H9 (cell line): ENCODE measurements around the gene WASF3. TPM values are rescaled to one million over a fixed set of nuclear protein-coding genes. Genes with fewer than 3 reads are reported as not detected.

Source experiments
- DNase-seq: peaks from one replicate; pipeline ENCODE4 v3.0.0-alpha.2; 2017
- H2AFZ ChIP-seq: one replicate; pipeline ENCODE4 v1.6.1; 2013; ENCODE audit warnings: mild to moderate bottlenecking, low read length, control low read depth, moderate library complexity
- H2AK5ac ChIP-seq: 2 replicates; pipeline ENCODE4 v1.6.1; 2013; ENCODE audit warnings: low read length, control low read depth, mixed read lengths; ENCODE audit not compliant: insufficient read length
- H2BK120ac ChIP-seq: one replicate; pipeline ENCODE4 v1.6.1; 2013; ENCODE audit warnings: low read depth, mild to moderate bottlenecking, low read length, control low read depth, inconsistent platforms; ENCODE audit not compliant: poor library complexity, severe bottlenecking
- H2BK12ac ChIP-seq: 2 replicates; pipeline ENCODE4 v1.6.1; 2013; ENCODE audit warnings: low read length, control low read depth, mixed read lengths, low read depth; ENCODE audit not compliant: insufficient read length
- H2BK15ac ChIP-seq: 2 replicates; pipeline ENCODE4 v1.6.1; 2013; ENCODE audit warnings: low read depth, low read length, control low read depth
- H2BK20ac ChIP-seq: one replicate; pipeline ENCODE4 v1.6.1; 2013; ENCODE audit warnings: low read depth, mild to moderate bottlenecking, low read length, control low read depth, inconsistent platforms; ENCODE audit not compliant: poor library complexity, severe bottlenecking
- H2BK5ac ChIP-seq: 2 replicates; pipeline ENCODE4 v1.6.1; 2013; ENCODE audit warnings: low read length, control low read depth, mixed read lengths; ENCODE audit not compliant: insufficient read length
- H3K14ac ChIP-seq: 2 replicates; pipeline ENCODE4 v1.6.1; 2013; ENCODE audit warnings: low read length, control low read depth; ENCODE audit not compliant: insufficient read depth
- H3K18ac ChIP-seq: 2 replicates; pipeline ENCODE4 v1.6.1; 2013; ENCODE audit warnings: low read depth, mild to moderate bottlenecking, mixed read lengths, low read length, control low read depth; ENCODE audit not compliant: insufficient read length
- H3K23ac ChIP-seq: 2 replicates; pipeline ENCODE4 v1.6.1; 2013; ENCODE audit warnings: low read length, control low read depth, mixed read lengths, low read depth; ENCODE audit not compliant: insufficient read length
- H3K23me2 ChIP-seq: 2 replicates; pipeline ENCODE4 v1.6.1; 2013; ENCODE audit warnings: low read depth, mild to moderate bottlenecking, mixed read lengths, low read length, control low read depth; ENCODE audit not compliant: insufficient read length, poor library complexity, severe bottlenecking
- H3K27ac ChIP-seq: 2 replicates; pipeline ENCODE4 v1.5.1; 2013; ENCODE audit warnings: low read length, control low read depth, mixed read lengths, low read depth; ENCODE audit not compliant: insufficient read length
- H3K27me3 ChIP-seq: 2 replicates; pipeline ENCODE4 v1.6.1; 2013; ENCODE audit warnings: low read length, control low read depth, inconsistent platforms; ENCODE audit not compliant: insufficient read depth
- H3K4ac ChIP-seq: 2 replicates; pipeline ENCODE4 v1.6.1; 2013; ENCODE audit warnings: low read depth, mild to moderate bottlenecking, control low read depth, inconsistent platforms, low read length, moderate library complexity
- H3K4me1 ChIP-seq: 2 replicates; pipeline ENCODE4 v1.6.1; 2013; ENCODE audit warnings: low read length, control low read depth, inconsistent platforms; ENCODE audit not compliant: insufficient read depth
- H3K4me2 ChIP-seq: 2 replicates; pipeline ENCODE4 v1.6.1; 2013; ENCODE audit warnings: low read length, control low read depth, mixed read lengths; ENCODE audit not compliant: insufficient read length, insufficient read depth
- H3K56ac ChIP-seq: 2 replicates; pipeline ENCODE4 v1.6.1; 2013; ENCODE audit warnings: low read depth, mild to moderate bottlenecking, mixed read lengths, low read length, control low read depth; ENCODE audit not compliant: insufficient read length
- H3K79me1 ChIP-seq: 2 replicates; pipeline ENCODE4 v1.6.1; 2013; ENCODE audit warnings: low read depth, mild to moderate bottlenecking, moderate library complexity, low read length, control low read depth, inconsistent platforms; ENCODE audit not compliant: insufficient read depth, poor library complexity, severe bottlenecking
- H3K79me2 ChIP-seq: 2 replicates; pipeline ENCODE4 v1.6.1; 2013; ENCODE audit warnings: low read length, control low read depth, inconsistent platforms; ENCODE audit not compliant: insufficient read depth
- H3K9ac ChIP-seq: 2 replicates; pipeline ENCODE4 v1.6.1; 2013; ENCODE audit warnings: low read length, control low read depth, mixed read lengths; ENCODE audit not compliant: insufficient read length; ENCODE audit errors: extremely low read depth
- H3K9me3 ChIP-seq: one replicate; pipeline ENCODE4 v1.6.1; 2013; ENCODE audit warnings: low read depth, low read length, inconsistent platforms; ENCODE audit not compliant: control insufficient read depth
- H3T11ph ChIP-seq: one replicate; pipeline ENCODE4 v1.6.1; 2013; ENCODE audit warnings: mild to moderate bottlenecking, low read length, control low read depth, inconsistent platforms
- H4K20me1 ChIP-seq: one replicate; pipeline ENCODE4 v1.6.1; 2013; ENCODE audit not compliant: control insufficient read depth, insufficient read length, insufficient read depth
- H4K5ac ChIP-seq: 2 replicates; pipeline ENCODE4 v1.6.1; 2013; ENCODE audit warnings: low read depth, mild to moderate bottlenecking, mixed read lengths, low read length, control low read depth; ENCODE audit not compliant: insufficient read length
- H4K8ac ChIP-seq: replicated peaks from 2 replicates; pipeline ENCODE4 v1.6.1; 2013; ENCODE audit warnings: low read length, control low read depth, mixed read lengths, low read depth; ENCODE audit not compliant: insufficient read length
- H4K91ac ChIP-seq: 2 replicates; pipeline ENCODE4 v1.6.1; 2013; ENCODE audit warnings: low read depth, mild to moderate bottlenecking, moderate library complexity, mixed read lengths, low read length, control low read depth; ENCODE audit not compliant: insufficient read length
- H3K27ac Mint-ChIP-seq, 3 experiments: 2 replicates in 2 of 3; 3 replicates in 1 of 3; pipeline ENCODE4 v1.8.0; 2020 to 2021; ENCODE audit warnings: mixed read lengths in 3 of 3, mild to moderate bottlenecking in 1 of 3, moderate library complexity in 1 of 3
- H3K27me3 Mint-ChIP-seq: 2 replicates; pipeline ENCODE4 v1.8.0; 2021; ENCODE audit warnings: low read depth, mild to moderate bottlenecking, moderate library complexity, mixed read lengths
- H3K36me3 Mint-ChIP-seq, 3 experiments: 2 replicates in 2 of 3; 3 replicates in 1 of 3; pipeline ENCODE4 v1.8.0; 2020 to 2021; ENCODE audit warnings: low read depth in 3 of 3, mixed read lengths in 3 of 3; ENCODE audit not compliant: insufficient read depth in 1 of 3
- H3K4me1 Mint-ChIP-seq, 2 experiments: 2 replicates each; pipeline ENCODE4 v1.8.0; 2020; ENCODE audit warnings: mixed read lengths in 2 of 2
- H3K4me3 Mint-ChIP-seq, 2 experiments: 2 replicates in 1 of 2; 3 replicates in 1 of 2; pipeline ENCODE4 v1.8.0; 2020 to 2021; ENCODE audit warnings: mild to moderate bottlenecking in 2 of 2, mixed read lengths in 2 of 2, moderate library complexity in 1 of 2
- H3K9me3 Mint-ChIP-seq, 2 experiments: 2 replicates in 1 of 2; 3 replicates in 1 of 2; pipeline ENCODE4 v1.8.0; 2020; ENCODE audit warnings: mild to moderate bottlenecking in 2 of 2, mixed read lengths in 2 of 2, moderate library complexity in 1 of 2
- WGBS: extraction: QIAGEN DNeasy Blood & Tissue Kit; methylation state at CpG from one replicate; pipeline ENCODE4 v1.1.7; 2013; ENCODE audit warnings: missing lambda C conversion rate, low lambda C conversion rate, mixed read lengths; ENCODE audit not compliant: insufficient read length; ENCODE audit errors: extremely low coverage; 5-methylcytosine and 5-hydroxymethylcytosine counted together
- total RNA-seq: library from RNA; stranded (reverse); gene quantifications from 2 replicates; pipeline ENCODE4 v1.2.1, GENCODE V29; 2021
- TF ChIP-seq, protein P1 (sequence below): fragments of 200-600 bp; sonication (generic); conservative IDR thresholded peaks from 3 replicates; pipeline ENCODE4 v1.8.0; 2021; ENCODE audit warnings: antibody characterized with exemption, mild to moderate bottlenecking

Gene WASF3
- total RNA-seq, 1 experiment from 2014 or later = 22.2 TPM

GRCh38 chr13:26538363-26539317 is 18.8 kb upstream of the WASF3 start:
- no peak for DNase-seq
- no peak overlapping the region for H2BK5ac ChIP-seq
- H3K79me2 ChIP-seq = no peaks in the 10 kb centered on the region
- no peak overlapping the region for H3K27ac ChIP-seq
- Mint-ChIP-seq H3K9me3 (no peaks in the 10 kb centered on the region), H3K4me3 (no peak overlapping the region; a peak in 1 of 5 replicates), H3K27ac (no peak overlapping the region), H3K36me3 (no peaks in the 10 kb centered on the region), H3K4me1 (no peaks in the 10 kb centered on the region), H3K27me3 (peaks cover 7% of the 10 kb centered on the region)
- H2BK20ac ChIP-seq = no peak overlapping the region
- H3K4me2 ChIP-seq = no peak overlapping the region
- H4K91ac ChIP-seq = no peak overlapping the region
- H3K14ac ChIP-seq = no peak overlapping the region
- no peaks in the 10 kb centered on the region for H3K4me1 ChIP-seq
- H4K20me1 ChIP-seq = no peaks in the 10 kb centered on the region
- H3K4ac ChIP-seq = no peak overlapping the region
- no peaks in the 10 kb centered on the region for H3K23me2 ChIP-seq
- H4K5ac ChIP-seq = no peak overlapping the region
- H4K8ac ChIP-seq = no peak overlapping the region
- no peak overlapping the region for H2BK120ac ChIP-seq
- no peak overlapping the region for H2AFZ ChIP-seq
- no peak overlapping the region for H2BK15ac ChIP-seq
- no peak overlapping the region for H3T11ph ChIP-seq
- no peak overlapping the region for H2AK5ac ChIP-seq
- no peak overlapping the region for H3K56ac ChIP-seq
- no peaks in the 10 kb centered on the region for H3K79me1 ChIP-seq
- WGBS = no CpG with 5 or more reads among the region's 10 CpGs
- H3K27me3 ChIP-seq = no peaks in the 10 kb centered on the region
- no peak overlapping the region for H3K9ac ChIP-seq
- no peak overlapping the region for H2BK12ac ChIP-seq
- no peak overlapping the region for H3K18ac ChIP-seq
- H3K9me3 ChIP-seq = no peaks in the 10 kb centered on the region
- TF ChIP-seq, protein P1, sequence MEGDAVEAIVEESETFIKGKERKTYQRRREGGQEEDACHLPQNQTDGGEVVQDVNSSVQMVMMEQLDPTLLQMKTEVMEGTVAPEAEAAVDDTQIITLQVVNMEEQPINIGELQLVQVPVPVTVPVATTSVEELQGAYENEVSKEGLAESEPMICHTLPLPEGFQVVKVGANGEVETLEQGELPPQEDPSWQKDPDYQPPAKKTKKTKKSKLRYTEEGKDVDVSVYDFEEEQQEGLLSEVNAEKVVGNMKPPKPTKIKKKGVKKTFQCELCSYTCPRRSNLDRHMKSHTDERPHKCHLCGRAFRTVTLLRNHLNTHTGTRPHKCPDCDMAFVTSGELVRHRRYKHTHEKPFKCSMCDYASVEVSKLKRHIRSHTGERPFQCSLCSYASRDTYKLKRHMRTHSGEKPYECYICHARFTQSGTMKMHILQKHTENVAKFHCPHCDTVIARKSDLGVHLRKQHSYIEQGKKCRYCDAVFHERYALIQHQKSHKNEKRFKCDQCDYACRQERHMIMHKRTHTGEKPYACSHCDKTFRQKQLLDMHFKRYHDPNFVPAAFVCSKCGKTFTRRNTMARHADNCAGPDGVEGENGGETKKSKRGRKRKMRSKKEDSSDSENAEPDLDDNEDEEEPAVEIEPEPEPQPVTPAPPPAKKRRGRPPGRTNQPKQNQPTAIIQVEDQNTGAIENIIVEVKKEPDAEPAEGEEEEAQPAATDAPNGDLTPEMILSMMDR = no peak
- no peak overlapping the region for H3K23ac ChIP-seq
